ENCODE results near the gene LRRC9.

LRRC9 gene

DNA sequence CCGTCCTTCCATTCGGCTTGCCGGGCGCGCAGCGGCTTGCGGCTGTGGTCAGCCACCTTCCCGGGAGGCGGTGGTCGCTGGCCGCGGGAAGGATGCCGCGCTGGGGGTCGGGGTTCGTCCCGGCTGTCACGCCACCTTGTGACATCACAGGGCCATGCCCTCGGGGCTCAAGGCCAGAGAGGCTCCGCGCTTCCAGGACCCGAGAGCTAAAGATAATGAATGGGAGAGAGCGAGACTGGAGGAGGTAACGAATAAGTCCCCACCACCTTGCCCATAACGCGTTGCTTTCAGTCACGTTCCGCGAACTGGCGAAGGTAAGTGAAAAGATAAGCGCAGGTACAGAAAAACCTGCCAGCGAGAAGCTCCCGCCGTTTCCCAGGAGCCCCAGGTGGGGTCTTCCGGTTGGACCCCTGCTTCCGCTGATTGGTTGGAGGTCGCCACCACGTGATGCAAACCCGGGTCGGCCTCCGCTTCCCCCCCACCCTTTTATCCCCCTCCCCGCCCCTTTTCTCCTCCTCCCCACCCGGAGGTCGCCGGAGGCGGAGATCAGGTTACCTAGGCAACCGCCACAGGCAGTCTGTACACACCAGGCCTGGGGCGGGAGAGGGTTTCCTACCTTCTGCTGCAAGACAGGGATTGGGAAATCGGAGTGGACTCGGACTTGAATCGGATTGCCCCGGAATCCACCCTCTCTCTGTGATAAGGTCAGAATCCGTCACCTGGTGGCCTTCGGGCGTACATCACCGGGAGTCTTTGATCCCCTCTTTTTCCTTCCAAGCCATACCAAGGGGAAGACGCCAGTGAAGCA is at the start of gene LRRC9:
Gene LRRC9 (plus strand): TSS at position 575 of the 808 bp plus-strand sequence.
- TF ChIP-seq, protein P1, sequence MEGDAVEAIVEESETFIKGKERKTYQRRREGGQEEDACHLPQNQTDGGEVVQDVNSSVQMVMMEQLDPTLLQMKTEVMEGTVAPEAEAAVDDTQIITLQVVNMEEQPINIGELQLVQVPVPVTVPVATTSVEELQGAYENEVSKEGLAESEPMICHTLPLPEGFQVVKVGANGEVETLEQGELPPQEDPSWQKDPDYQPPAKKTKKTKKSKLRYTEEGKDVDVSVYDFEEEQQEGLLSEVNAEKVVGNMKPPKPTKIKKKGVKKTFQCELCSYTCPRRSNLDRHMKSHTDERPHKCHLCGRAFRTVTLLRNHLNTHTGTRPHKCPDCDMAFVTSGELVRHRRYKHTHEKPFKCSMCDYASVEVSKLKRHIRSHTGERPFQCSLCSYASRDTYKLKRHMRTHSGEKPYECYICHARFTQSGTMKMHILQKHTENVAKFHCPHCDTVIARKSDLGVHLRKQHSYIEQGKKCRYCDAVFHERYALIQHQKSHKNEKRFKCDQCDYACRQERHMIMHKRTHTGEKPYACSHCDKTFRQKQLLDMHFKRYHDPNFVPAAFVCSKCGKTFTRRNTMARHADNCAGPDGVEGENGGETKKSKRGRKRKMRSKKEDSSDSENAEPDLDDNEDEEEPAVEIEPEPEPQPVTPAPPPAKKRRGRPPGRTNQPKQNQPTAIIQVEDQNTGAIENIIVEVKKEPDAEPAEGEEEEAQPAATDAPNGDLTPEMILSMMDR (IDR thresholded peaks at IDR 0.05; ENCODE audit: insufficient read depth, low read depth, low read length, missing control alignments) = no peak
- peak within 1 kb of the TSS; percentile 45 for H3K4me3 ChIP-seq (ENCODE audit: low read depth, low read length)
- peak; percentile 5 for DNase-seq (ENCODE audit: low read depth)

DNA sequence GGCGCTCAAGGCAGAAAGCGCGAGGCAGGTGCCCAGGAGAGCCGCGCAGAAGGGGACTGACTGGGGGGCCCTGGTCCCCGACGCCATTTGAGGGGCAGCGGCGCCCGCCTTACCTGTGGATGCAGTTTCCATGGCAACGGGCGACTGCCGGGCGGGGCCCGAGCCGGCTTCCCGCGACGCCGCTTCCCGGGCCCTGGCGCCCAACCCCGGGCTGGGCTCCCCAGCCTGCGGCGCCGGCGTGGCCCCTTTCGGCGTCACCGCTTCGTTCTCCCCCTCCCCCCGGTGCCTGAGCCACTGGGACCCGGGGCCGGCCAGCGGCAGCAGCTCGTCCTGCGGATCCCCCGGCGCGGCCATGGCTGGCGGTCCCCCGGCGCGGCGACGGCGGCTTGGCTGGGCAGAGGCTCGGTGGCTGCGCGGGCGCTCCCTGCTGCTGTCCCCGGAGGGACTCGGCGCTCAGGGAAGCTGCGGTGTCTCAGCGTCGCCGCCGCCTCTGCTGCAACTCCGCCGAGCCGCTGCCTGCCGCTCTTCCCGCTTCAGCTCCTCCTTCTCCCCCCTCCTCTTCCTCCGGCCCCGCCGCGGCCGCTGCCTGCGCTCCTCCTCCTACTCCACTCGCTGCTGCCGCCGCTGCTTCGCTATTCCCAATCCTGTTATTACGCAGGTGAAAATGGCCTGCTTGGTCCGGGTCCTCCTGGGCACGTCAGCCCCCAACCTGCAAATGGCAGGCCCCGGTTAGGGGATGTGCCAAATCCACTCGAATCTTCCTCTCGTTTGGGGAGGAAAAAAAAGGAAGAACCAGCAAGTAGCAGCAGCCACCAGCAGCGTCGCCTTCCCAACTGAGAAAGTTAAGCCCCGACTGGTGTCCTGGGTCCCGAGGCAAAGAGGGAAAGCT is 49.4 kb upstream of the LRRC9 start, which contains the start of gene RTN1:
Gene RTN1 (minus strand): TSS at position 500 of the 889 bp plus-strand sequence. CDS start 146 bp downstream, at position 354.
- TF ChIP-seq, protein P1 (IDR thresholded peaks at IDR 0.05; ENCODE audit: insufficient read depth, low read depth, low read length, missing control alignments) = no peak
- DNase-seq (ENCODE audit: low read depth) = peak; percentile 51

DNA sequence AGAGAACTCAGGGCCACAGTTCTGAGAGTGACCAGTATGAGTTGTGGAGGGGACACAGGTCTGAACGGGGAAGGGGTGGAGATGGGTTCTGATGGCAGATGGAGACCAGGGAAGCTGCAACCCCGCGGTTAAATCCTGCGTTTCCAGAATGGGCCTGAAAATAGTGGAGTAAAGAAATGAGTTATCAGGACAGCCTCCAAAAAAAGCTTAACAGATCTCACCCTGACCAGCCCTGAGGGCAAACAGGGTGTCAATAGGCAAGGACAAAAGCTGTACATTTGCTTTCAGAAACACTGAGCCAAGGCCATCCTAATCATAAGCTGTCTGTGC is 48.8 kb upstream of the LRRC9 start:
- no peak overlapping the region; the same call in 1 of the 2 replicates for H3K4me3 ChIP-seq (ENCODE audit: low read depth, low read length)
- TF ChIP-seq, protein P1 (IDR thresholded peaks at IDR 0.05; ENCODE audit: insufficient read depth, low read depth, low read length, missing control alignments) = no peak
- DNase-seq (ENCODE audit: low read depth) = no peak

More for the DNA sequence above, 49.4 kb upstream of the LRRC9 start, which contains the start of gene RTN1:
- H3K4me3 ChIP-seq (ENCODE audit: low read depth, low read length) = peak within 1 kb of the TSS; percentile 42

DNA sequence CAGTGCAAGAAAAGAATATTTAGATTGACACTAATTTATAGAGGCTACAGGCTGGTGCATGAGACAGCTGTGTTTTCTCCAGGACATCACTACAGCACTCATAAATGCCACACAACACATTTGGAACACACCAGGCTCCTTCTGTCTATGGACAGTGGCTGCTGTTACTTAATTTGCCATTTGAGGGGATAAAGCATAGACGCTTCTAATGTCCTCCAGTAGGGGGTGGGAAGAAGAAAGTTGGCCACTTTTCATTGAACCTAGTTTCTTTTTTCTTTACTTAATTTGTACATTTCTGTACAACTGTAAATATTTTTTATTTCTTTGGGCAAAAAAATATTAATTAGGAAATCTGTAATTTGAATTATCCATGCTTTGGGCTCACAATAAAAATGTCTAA is 37.0 kb upstream of the LRRC9 start:
- TF ChIP-seq, protein P1 (IDR thresholded peaks at IDR 0.05; ENCODE audit: insufficient read depth, low read depth, low read length, missing control alignments) = peak; percentile 26
- DNase-seq (ENCODE audit: low read depth) = no peak
- no peak overlapping the region for H3K4me3 ChIP-seq (ENCODE audit: low read depth, low read length)

DNA sequence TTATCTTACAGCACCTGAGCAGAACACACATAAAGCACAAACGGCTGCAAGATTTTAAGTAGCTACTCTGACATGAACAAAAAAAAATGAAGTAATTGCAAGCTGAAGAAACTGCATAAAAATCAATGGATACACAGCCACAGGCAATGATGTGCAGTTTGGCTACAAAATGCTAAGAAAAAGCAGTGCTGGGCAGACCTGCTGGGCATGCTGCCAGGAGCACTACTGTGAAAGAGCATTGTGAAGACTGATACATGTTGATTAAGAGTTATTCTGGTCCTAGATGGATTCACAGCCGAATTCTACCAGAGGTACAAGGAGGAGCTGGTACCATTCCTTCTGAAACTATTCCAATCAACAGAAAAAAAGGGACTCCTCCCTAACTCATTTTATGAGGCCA is 29.3 kb upstream of the LRRC9 start:
- no peak for DNase-seq (ENCODE audit: low read depth)
- TF ChIP-seq, protein P1 (IDR thresholded peaks at IDR 0.05; ENCODE audit: insufficient read depth, low read depth, low read length, missing control alignments) = no peak
- H3K4me3 ChIP-seq (ENCODE audit: low read depth, low read length) = no peak overlapping the region

DNA sequence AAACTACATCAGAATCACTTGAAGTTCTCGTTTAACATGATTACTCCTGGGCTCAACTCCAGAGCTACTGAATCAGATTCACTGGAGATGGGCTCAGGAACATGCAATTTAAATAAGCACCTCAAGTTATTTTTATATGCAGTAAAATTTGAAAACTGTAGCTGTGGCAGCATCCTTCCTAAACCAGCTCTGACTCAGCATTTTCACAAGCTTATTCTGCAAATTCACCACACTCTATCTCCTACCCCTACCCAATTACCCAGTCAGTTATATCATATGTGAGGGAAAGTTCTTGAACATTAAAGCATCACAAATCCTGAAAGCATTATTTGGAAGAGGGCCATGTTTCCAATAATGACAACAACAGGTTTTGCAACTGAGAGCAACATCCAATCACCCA is 24.2 kb upstream of the LRRC9 start:
- TF ChIP-seq, protein P1 (IDR thresholded peaks at IDR 0.05; ENCODE audit: insufficient read depth, low read depth, low read length, missing control alignments) = no peak

More for the DNA sequence above, 24.2 kb upstream of the LRRC9 start:
- no peak overlapping the region for H3K4me3 ChIP-seq (ENCODE audit: low read depth, low read length)
- DNase-seq (ENCODE audit: low read depth) = no peak

Measured in GM12865 (cell line).